ENCODE measurements around the gene S100PBP. TPM values are rescaled to one million over a fixed set of nuclear protein-coding genes. Genes with fewer than 3 reads are reported as not detected.
"Not testable (repeated sequence)": the region's sequence is repeated elsewhere in the genome, so short reads cannot be mapped to it uniquely, and the experiment has no call there.

S100PBP gene
- total and polyA plus RNA-seq, 2 of the 13 experiments (the other 11 are each of a cell fraction or from before 2014, with no cell fraction given): 20.4 to 26.1 TPM

DNA sequence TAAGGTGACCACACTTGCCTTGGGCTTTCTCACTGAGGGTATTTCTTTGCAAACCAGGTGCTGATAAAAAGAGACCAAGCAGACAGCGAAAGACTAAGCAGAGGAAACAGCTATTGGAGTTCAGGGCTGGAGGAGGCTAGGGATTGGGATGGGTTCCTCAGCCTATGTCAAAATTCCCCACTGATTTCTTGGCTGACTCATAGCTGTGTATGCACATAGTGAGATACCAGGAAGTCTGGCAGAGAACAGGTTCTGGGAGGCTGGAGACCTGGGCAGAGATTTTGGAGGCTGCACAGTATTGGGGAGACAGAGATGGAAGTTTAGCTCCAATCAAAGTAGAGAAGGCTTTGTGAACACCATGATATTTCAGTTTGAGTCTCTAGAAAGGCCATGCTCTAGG, 25.6 kb upstream of the S100PBP start:
- no peak for ATAC-seq
- H3K27ac ChIP-seq (ENCODE audit: extremely low read length, insufficient read depth, low read length): no peak overlapping the region
- in situ Hi-C loops (cut with HindIII; ENCODE audit: extremely low pct_ligation_motif_present, low pct_unique_long_range_greater_than_20kb): no loop called here

GRCh38 chr1:32795763-32796162, 21.7 kb upstream of the S100PBP start:
- intact Hi-C loops (cut with micrococcal nuclease; ENCODE audit: unreplicated experiment); in situ Hi-C loops (cut with HindIII; ENCODE audit: extremely low pct_ligation_motif_present, low pct_unique_long_range_greater_than_20kb); H3K4me3 ChIP-seq (replicated peaks in 1 of 3; ENCODE audit: insufficient read depth in 1 of 3, low read depth in 2 of 3, low read length in 3 of 3); H3K27ac ChIP-seq (ENCODE audit: extremely low read length, insufficient read depth, low read length); H3K27me3 ChIP-seq (ENCODE audit: control insufficient read depth in 1 of 2, insufficient read depth in 2 of 2, low read length in 2 of 2); H2AFZ ChIP-seq (ENCODE audit: low read length); CTCF ChIA-PET (ENCODE audit: low intra/inter-chr PET ratio, low total read pairs); H3K9ac ChIP-seq (ENCODE audit: insufficient read depth, low read depth, low read length); H3K4me2 ChIP-seq (ENCODE audit: low read depth, low read length); H3K9me3 ChIP-seq (ENCODE audit: low read length); H4K20me1 ChIP-seq (ENCODE audit: insufficient read depth, low read length); DNase-seq (ENCODE audit: low spot score); FAIRE-seq; H3K4me1 ChIP-seq (ENCODE audit: insufficient read depth, low read length); H3K79me2 ChIP-seq (ENCODE audit: insufficient read depth, low read length); ATAC-seq; BruUV-seq (replicated peaks): not testable (repeated sequence)
- 92% methylated on average over 4 of the region's 4 CpGs for WGBS (ENCODE audit: low lambda C conversion rate)
- peaks cover 6 to 66% of the 10 kb centered on the region in 2 experiments; a peak in 4 of 5 replicates for H3K36me3 ChIP-seq (replicated peaks in 1 of 2; ENCODE audit: control insufficient read depth in 1 of 2, insufficient read depth in 2 of 2, low read length in 2 of 2)
- POLR2A ChIA-PET: interaction anchor here (1.1 kb wide), 1 partner anchor 169 kb away, joined by 4 read pairs; the partner anchor contains the start of gene RNF19B

More for the DNA sequence above, 25.6 kb upstream of the S100PBP start:
- no peak overlapping the region for H2AFZ ChIP-seq (ENCODE audit: low read length)
- H3K9ac ChIP-seq (ENCODE audit: insufficient read depth, low read depth, low read length): no peak overlapping the region
- no peak overlapping the region for H3K4me2 ChIP-seq (ENCODE audit: low read depth, low read length)
- BruUV-seq (replicated peaks): no TSS peak
- H3K9me3 ChIP-seq (ENCODE audit: low read length): no peaks in the 10 kb centered on the region
- ChIA-PET CTCF (ENCODE audit: low intra/inter-chr PET ratio, low total read pairs) (no interaction called here), POLR2A (no interaction called here)
- no peak for TF ChIP-seq ZNF124 (CRISPR knock-in tag; IDR thresholded peaks at IDR 0.05)
- TF ChIP-seq GPN1 (CRISPR knock-in tag; IDR thresholded peaks at IDR 0.05; ENCODE audit: borderline replicate concordance): no peak
- no peak for TF ChIP-seq NR2C2 (CRISPR knock-in tag; IDR thresholded peaks at IDR 0.05; ENCODE audit: borderline replicate concordance)
- no peak for TF ChIP-seq MATR3 (CRISPR knock-in tag; IDR thresholded peaks at IDR 0.05)
- TF ChIP-seq ZNF724P (CRISPR knock-in tag; IDR thresholded peaks at IDR 0.05; ENCODE audit: borderline replicate concordance): no peak
- TF ChIP-seq RBAK (CRISPR knock-in tag; IDR thresholded peaks at IDR 0.05): no peak
- no peak for TF ChIP-seq ZBTB44 (CRISPR knock-in tag; IDR thresholded peaks at IDR 0.05)
- TF ChIP-seq NFE2L1 (CRISPR knock-in tag; IDR thresholded peaks at IDR 0.05; ENCODE audit: borderline replicate concordance): no peak
- no peak for TF ChIP-seq POLR2AphosphoS2 (IDR thresholded peaks at IDR 0.05; ENCODE audit: low read depth, low read length)
- no peak for TF ChIP-seq AGO1 (IDR thresholded peaks at IDR 0.05; ENCODE audit: low read depth, low read length, poor library complexity, severe bottlenecking)
- WGBS (ENCODE audit: low lambda C conversion rate): 92% methylated on average over 1 of the region's 1 CpG
- no peak overlapping the region for H3K4me3 ChIP-seq (replicated peaks in 1 of 3; ENCODE audit: insufficient read depth in 1 of 3, low read depth in 2 of 3, low read length in 3 of 3)
- H3K4me1 ChIP-seq (ENCODE audit: insufficient read depth, low read length): no peaks in the 10 kb centered on the region
- no peaks in the 10 kb centered on the region for H3K27me3 ChIP-seq (ENCODE audit: control insufficient read depth in 1 of 2, insufficient read depth in 2 of 2, low read length in 2 of 2)
- intact Hi-C loops (cut with micrococcal nuclease; ENCODE audit: unreplicated experiment): no loop called here
- no peak for DNase-seq (ENCODE audit: low spot score)
- no peaks in the 10 kb centered on the region for H4K20me1 ChIP-seq (ENCODE audit: insufficient read depth, low read length)
- H3K79me2 ChIP-seq (ENCODE audit: insufficient read depth, low read length): no peaks in the 10 kb centered on the region
- peaks cover 7 to 59% of the 10 kb centered on the region in 2 experiments; a peak in 4 of 5 replicates for H3K36me3 ChIP-seq (replicated peaks in 1 of 2; ENCODE audit: control insufficient read depth in 1 of 2, insufficient read depth in 2 of 2, low read length in 2 of 2)
- FAIRE-seq: no peak
